Activated T-cell treated with anti-CD3 and anti-CD28 coated beads, Interleukin-2, amount 50 U/mL, for 72 hours (primary cell): ENCODE data around the gene RPS8. TPM values are rescaled to one million over a fixed set of nuclear protein-coding genes. Genes with fewer than 3 reads are reported as not detected.
"Not testable (repeated sequence)": the region's sequence is repeated elsewhere in the genome, so short reads cannot be mapped to it uniquely, and the experiment has no call there.

Source experiments
- ATAC-seq, 2 donors: fragments of 150-1000 bp; cut with Tn5 transposase; replicated peaks in 1 of 2; 2 replicates each; pipeline ENCODE4 v1.10.0; 2021; ENCODE audit warnings: moderate library complexity in 2 of 2, mild to moderate bottlenecking in 1 of 2
- DNase-seq, 2 donors: peaks; one replicate each; pipeline ENCODE4 v3.0.0; 2021 to 2022; ENCODE audit warnings: mixed read lengths in 1 of 2
- H3K27ac Mint-ChIP-seq: one replicate; pipeline ENCODE4 v1.8.0; 2022; ENCODE audit warnings: mild to moderate bottlenecking, moderate library complexity, mixed read lengths
- H3K27me3 Mint-ChIP-seq: one replicate; pipeline ENCODE4 v1.8.0; 2022; ENCODE audit warnings: low read depth, mixed read lengths
- H3K36me3 Mint-ChIP-seq, 2 donors: one replicate each; pipeline ENCODE4 v1.8.0; 2022; ENCODE audit warnings: mixed read lengths in 2 of 2, mild to moderate bottlenecking in 1 of 2; ENCODE audit not compliant: insufficient read depth in 2 of 2
- H3K4me1 Mint-ChIP-seq: one replicate; pipeline ENCODE4 v1.8.0; 2022; ENCODE audit warnings: low read depth, mixed read lengths
- H3K4me3 Mint-ChIP-seq, 2 donors: one replicate each; pipeline ENCODE4 v1.8.0; 2022; ENCODE audit warnings: mild to moderate bottlenecking in 2 of 2, mixed read lengths in 2 of 2, moderate library complexity in 2 of 2
- H3K9me3 Mint-ChIP-seq, 2 donors: one replicate each; pipeline ENCODE4 v1.8.0; 2022; ENCODE audit warnings: mixed read lengths in 2 of 2
- total RNA-seq, 2 donors: library from RNA; stranded (reverse); gene quantifications; one replicate each; pipeline ENCODE4 v1.2.3, GENCODE V29; 2022

The RPS8 gene
- total RNA-seq, 2 donors from 2014 or later = 2,862 to 3,010 TPM

GRCh38 chr1:44760876-44761275 is 14.5 kb upstream of the RPS8 start:
- no peaks in the 10 kb centered on the region for H3K4me1 Mint-ChIP-seq
- H3K27ac Mint-ChIP-seq = no peak overlapping the region
- peaks cover 29 to 59% of the 10 kb centered on the region in 2 donors for H3K36me3 Mint-ChIP-seq
- H3K27me3 Mint-ChIP-seq = no peaks in the 10 kb centered on the region
- ATAC-seq = no peak
- no peaks in the 10 kb centered on the region for H3K9me3 Mint-ChIP-seq
- no peak overlapping the region for H3K4me3 Mint-ChIP-seq
- no peak for DNase-seq

- H3K9me3 Mint-ChIP-seq, H3K27ac Mint-ChIP-seq, H3K4me1 Mint-ChIP-seq, H3K4me3 Mint-ChIP-seq, DNase-seq, H3K27me3 Mint-ChIP-seq, ATAC-seq: not testable (repeated sequence)
- peaks cover 12 to 31% of the 10 kb centered on the region in 2 donors for H3K36me3 Mint-ChIP-seq
Measured at GRCh38 chr1:44766421-44766820, 8.9 kb upstream of the RPS8 start.

GRCh38 chr1:44775930-44776729 is 790 bp downstream of the RPS8 start:
- H3K36me3 Mint-ChIP-seq = peaks cover 32 to 48% of the 10 kb centered on the region in 2 donors
- peaks cover 50% of the 10 kb centered on the region for H3K4me1 Mint-ChIP-seq
- H3K27me3 Mint-ChIP-seq = no peaks in the 10 kb centered on the region
- H3K27ac Mint-ChIP-seq = peak overlapping the region; percentile 96
- no peaks in the 10 kb centered on the region for H3K9me3 Mint-ChIP-seq
- ATAC-seq = peak; percentile 12 to 26
- peak overlapping the region; percentile 92 to 97 for H3K4me3 Mint-ChIP-seq
- peak; percentile 32 to 47 for DNase-seq

- ATAC-seq (no peak), DNase-seq (no peak)
- peaks cover 34 to 54% of the 10 kb centered on the region in 2 donors for H3K36me3 Mint-ChIP-seq
Measured at GRCh38 chr1:44776730-44777068, 1.4 kb downstream of the RPS8 start.

GRCh38 chr1:44777547-44777946 is 2.2 kb downstream of the RPS8 start:
- Mint-ChIP-seq H3K27me3 (no peaks in the 10 kb centered on the region), H3K27ac (peak overlapping the region; percentile 81), H3K4me1 (peaks cover 50% of the 10 kb centered on the region), H3K36me3 (peaks cover 34 to 60% of the 10 kb centered on the region in 2 donors), H3K9me3 (no peaks in the 10 kb centered on the region), H3K4me3 (peak overlapping the region; percentile 92 to 97)
- no peak for DNase-seq
- no peak for ATAC-seq

More at GRCh38 chr1:44776730-44777068, 1.4 kb downstream of the RPS8 start:
- peak overlapping the region; percentile 96 for H3K27ac Mint-ChIP-seq
- H3K9me3 Mint-ChIP-seq = no peaks in the 10 kb centered on the region
- peak overlapping the region; percentile 92 to 97 for H3K4me3 Mint-ChIP-seq
- no peaks in the 10 kb centered on the region for H3K27me3 Mint-ChIP-seq
- peaks cover 50% of the 10 kb centered on the region for H3K4me1 Mint-ChIP-seq

GRCh38 chr1:44777969-44778635 is 2.8 kb downstream of the RPS8 start:
- H3K27ac Mint-ChIP-seq = peak overlapping the region; percentile 81
- peaks cover 54% of the 10 kb centered on the region for H3K4me1 Mint-ChIP-seq

GRCh38 chr1:44778705-44779576 is 3.6 kb downstream of the RPS8 start:
- H3K36me3 Mint-ChIP-seq = peaks cover 33 to 58% of the 10 kb centered on the region in 2 donors
- DNase-seq (no peak), ATAC-seq (no peak)
- H3K4me1 Mint-ChIP-seq = peaks cover 59% of the 10 kb centered on the region
- H3K27me3 Mint-ChIP-seq = no peaks in the 10 kb centered on the region
- peak overlapping the region; percentile 66 to 97 for H3K4me3 Mint-ChIP-seq
- peak overlapping the region; percentile 72 for H3K27ac Mint-ChIP-seq
- H3K9me3 Mint-ChIP-seq = no peaks in the 10 kb centered on the region

More at GRCh38 chr1:44777969-44778635, 2.8 kb downstream of the RPS8 start:
- Mint-ChIP-seq H3K27me3 (no peaks in the 10 kb centered on the region), H3K4me3 (peak overlapping the region; percentile 92 to 97), H3K36me3 (peaks cover 34 to 60% of the 10 kb centered on the region in 2 donors), H3K9me3 (no peaks in the 10 kb centered on the region)
- ATAC-seq (no peak), DNase-seq (no peak)

GRCh38 chr1:44780583-44781121 is 5.3 kb downstream of the RPS8 start:
- H3K4me1 Mint-ChIP-seq = peaks cover 61% of the 10 kb centered on the region
- peaks cover 28 to 52% of the 10 kb centered on the region in 2 donors for H3K36me3 Mint-ChIP-seq
- no peaks in the 10 kb centered on the region for H3K27me3 Mint-ChIP-seq
- H3K9me3 Mint-ChIP-seq = no peaks in the 10 kb centered on the region
- H3K27ac Mint-ChIP-seq = no peak overlapping the region
- DNase-seq (no peak), ATAC-seq (no peak)
- H3K4me3 Mint-ChIP-seq = no peak overlapping the region

GRCh38 chr1:44783697-44784093 is 8.4 kb downstream of the RPS8 start:
- Mint-ChIP-seq H3K4me3 (peak overlapping the region; percentile 63 to 75), H3K27me3 (no peaks in the 10 kb centered on the region), H3K27ac (peak overlapping the region; percentile 32), H3K9me3 (no peaks in the 10 kb centered on the region), H3K4me1 (peaks cover 45% of the 10 kb centered on the region), H3K36me3 (peaks cover 10 to 28% of the 10 kb centered on the region in 2 donors)
- DNase-seq = no peak
- no peak for ATAC-seq

GRCh38 chr1:44784094-44785028 is 9.0 kb downstream of the RPS8 start:
- peak overlapping the region; percentile 58 for H3K27ac Mint-ChIP-seq
- ATAC-seq (peak; percentile 28 to 47), DNase-seq (peak; percentile 40 to 56)
- H3K4me1 Mint-ChIP-seq = peaks cover 38% of the 10 kb centered on the region
- H3K4me3 Mint-ChIP-seq = peak overlapping the region; percentile 75 to 81
- no peaks in the 10 kb centered on the region for H3K27me3 Mint-ChIP-seq
- H3K9me3 Mint-ChIP-seq = no peaks in the 10 kb centered on the region
- H3K36me3 Mint-ChIP-seq = peaks cover 6 to 21% of the 10 kb centered on the region in 2 donors

GRCh38 chr1:44785029-44785380 is 9.7 kb downstream of the RPS8 start:
- Mint-ChIP-seq H3K4me3 (peak overlapping the region; percentile 75 to 81), H3K36me3 (peaks cover 6 to 17% of the 10 kb centered on the region in 2 donors), H3K27me3 (no peaks in the 10 kb centered on the region), H3K27ac (peak overlapping the region; percentile 58), H3K4me1 (peaks cover 36% of the 10 kb centered on the region), H3K9me3 (no peaks in the 10 kb centered on the region)
- no peak for DNase-seq
- peak in 1 of 2 donors; percentile 1 for ATAC-seq
